Neural crest cell (in vitro differentiated cells): ENCODE data around the gene GALNT18. TPM values are rescaled to one million over a fixed set of nuclear protein-coding genes. Genes with fewer than 3 reads are reported as not detected.

Source experiments
- DNase-seq: peaks from one replicate; pipeline ENCODE4 v3.0.0; 2021; ENCODE audit warnings: low read depth, mixed read lengths, low spot score
- H3K27ac Mint-ChIP-seq: one replicate; pipeline ENCODE4 v1.8.0; 2021; ENCODE audit warnings: mild to moderate bottlenecking, mixed read lengths; ENCODE audit not compliant: unreplicated experiment
- H3K27me3 Mint-ChIP-seq: 2 replicates; pipeline ENCODE4 v1.8.0; 2021; ENCODE audit warnings: low read depth, mild to moderate bottlenecking, mixed read lengths
- H3K36me3 Mint-ChIP-seq: 2 replicates; pipeline ENCODE4 v1.8.0; 2021; ENCODE audit warnings: low read depth, mild to moderate bottlenecking, mixed read lengths
- H3K4me1 Mint-ChIP-seq: 2 replicates; pipeline ENCODE4 v1.8.0; 2021; ENCODE audit warnings: mixed read lengths
- H3K4me3 Mint-ChIP-seq: one replicate; pipeline ENCODE4 v1.8.0; 2021; ENCODE audit warnings: mild to moderate bottlenecking, mixed read lengths
- H3K9me3 Mint-ChIP-seq: 2 replicates; pipeline ENCODE4 v1.8.0; 2021; ENCODE audit warnings: mixed read lengths
- total RNA-seq: library from RNA; stranded (reverse); gene quantifications from 2 replicates; pipeline ENCODE4 v1.2.1, GENCODE V29; 2021
- TF ChIP-seq, protein P1 (sequence below): fragments of 200-600 bp; sonication (generic); conservative IDR thresholded peaks from 2 replicates; pipeline ENCODE4 v1.5.0; 2021; ENCODE audit warnings: antibody characterized with exemption, mild to moderate bottlenecking

The GALNT18 gene
- total RNA-seq, 1 donor from 2014 or later = 2.8 TPM

DNA sequence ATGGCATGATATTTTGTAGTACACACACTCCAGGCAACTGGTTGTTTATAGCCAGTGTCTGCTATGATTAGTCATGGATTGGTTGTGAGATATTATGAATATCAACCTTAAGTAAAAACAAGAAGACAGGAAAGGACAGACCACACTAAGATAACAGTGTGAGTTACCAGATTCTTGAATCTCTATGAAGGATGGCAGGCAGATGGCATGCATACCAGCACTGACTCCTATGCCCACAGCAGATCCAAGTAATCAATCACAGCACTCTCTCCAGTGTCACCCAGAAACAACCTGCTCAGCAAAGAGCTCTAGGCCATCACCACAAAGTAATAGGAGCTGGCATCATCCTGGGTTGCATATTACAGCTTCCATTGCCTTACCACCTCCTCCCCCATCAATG lies 116.6 kb downstream of the GALNT18 start:
- Mint-ChIP-seq H3K4me1 (peaks cover 20% of the 10 kb centered on the region), H3K27me3 (no peaks in the 10 kb centered on the region), H3K4me3 (no peak overlapping the region), H3K9me3 (no peaks in the 10 kb centered on the region), H3K27ac (no peak overlapping the region), H3K36me3 (no peaks in the 10 kb centered on the region)
- no peak for DNase-seq
- TF ChIP-seq, protein P1, sequence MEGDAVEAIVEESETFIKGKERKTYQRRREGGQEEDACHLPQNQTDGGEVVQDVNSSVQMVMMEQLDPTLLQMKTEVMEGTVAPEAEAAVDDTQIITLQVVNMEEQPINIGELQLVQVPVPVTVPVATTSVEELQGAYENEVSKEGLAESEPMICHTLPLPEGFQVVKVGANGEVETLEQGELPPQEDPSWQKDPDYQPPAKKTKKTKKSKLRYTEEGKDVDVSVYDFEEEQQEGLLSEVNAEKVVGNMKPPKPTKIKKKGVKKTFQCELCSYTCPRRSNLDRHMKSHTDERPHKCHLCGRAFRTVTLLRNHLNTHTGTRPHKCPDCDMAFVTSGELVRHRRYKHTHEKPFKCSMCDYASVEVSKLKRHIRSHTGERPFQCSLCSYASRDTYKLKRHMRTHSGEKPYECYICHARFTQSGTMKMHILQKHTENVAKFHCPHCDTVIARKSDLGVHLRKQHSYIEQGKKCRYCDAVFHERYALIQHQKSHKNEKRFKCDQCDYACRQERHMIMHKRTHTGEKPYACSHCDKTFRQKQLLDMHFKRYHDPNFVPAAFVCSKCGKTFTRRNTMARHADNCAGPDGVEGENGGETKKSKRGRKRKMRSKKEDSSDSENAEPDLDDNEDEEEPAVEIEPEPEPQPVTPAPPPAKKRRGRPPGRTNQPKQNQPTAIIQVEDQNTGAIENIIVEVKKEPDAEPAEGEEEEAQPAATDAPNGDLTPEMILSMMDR = no peak

DNA sequence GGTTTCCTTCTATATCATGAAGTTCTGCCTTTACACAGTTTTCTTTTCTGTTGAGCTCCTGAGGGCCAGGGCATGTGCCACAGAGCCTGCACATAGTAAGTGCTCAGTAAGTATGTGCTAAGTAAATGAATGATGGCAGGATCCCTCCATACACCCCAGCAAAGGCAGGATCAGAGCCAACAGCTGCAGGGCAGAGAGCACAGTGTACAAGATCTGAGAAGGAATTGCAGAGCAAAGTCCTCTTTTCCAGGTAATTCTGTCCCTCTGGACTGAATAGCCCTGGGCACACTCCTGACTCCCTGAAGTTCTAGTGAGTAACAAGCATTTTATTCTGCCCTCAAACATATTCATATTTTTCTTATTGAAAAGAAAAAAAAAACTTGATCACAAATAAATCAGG lies 117.7 kb downstream of the GALNT18 start:
- H3K4me1 Mint-ChIP-seq = peaks cover 15% of the 10 kb centered on the region
- TF ChIP-seq, protein P1 = no peak
- H3K27me3 Mint-ChIP-seq = no peaks in the 10 kb centered on the region
- no peak overlapping the region for H3K4me3 Mint-ChIP-seq
- no peak overlapping the region for H3K27ac Mint-ChIP-seq
- DNase-seq = no peak
- no peaks in the 10 kb centered on the region for H3K9me3 Mint-ChIP-seq
- H3K36me3 Mint-ChIP-seq = no peaks in the 10 kb centered on the region

DNA sequence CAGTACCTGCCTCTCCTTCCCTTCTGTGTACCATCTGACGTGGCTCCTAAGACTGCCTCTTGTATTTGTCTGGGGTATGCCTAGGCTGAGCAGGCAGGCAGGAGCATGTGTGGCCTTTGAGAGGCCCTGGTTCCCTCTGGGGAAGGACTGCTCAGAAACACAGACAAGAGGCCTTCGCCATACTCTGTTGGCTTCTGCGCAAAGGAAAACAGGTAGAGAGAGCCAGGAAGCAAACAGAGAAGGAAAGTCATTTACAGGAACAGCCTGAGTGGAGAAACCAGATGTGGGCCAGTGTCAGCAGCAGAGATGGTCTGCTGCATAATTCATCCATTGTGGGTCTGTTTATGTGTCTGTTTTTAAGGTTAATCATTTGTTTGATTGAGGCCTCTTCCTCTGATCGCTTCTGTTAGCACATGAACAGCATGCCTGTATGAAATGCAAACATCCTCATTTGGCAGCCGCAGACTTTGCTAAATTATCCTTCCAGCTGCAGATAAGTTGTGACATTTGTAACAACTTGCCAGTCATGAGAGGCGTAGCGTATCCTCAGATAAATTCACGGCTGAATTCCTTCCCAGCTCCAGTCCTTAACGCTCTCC lies 119.4 kb downstream of the GALNT18 start:
- H3K4me3 Mint-ChIP-seq = no peak overlapping the region
- H3K27me3 Mint-ChIP-seq = no peaks in the 10 kb centered on the region
- H3K27ac Mint-ChIP-seq = no peak overlapping the region
- no peaks in the 10 kb centered on the region for H3K36me3 Mint-ChIP-seq
- H3K4me1 Mint-ChIP-seq = peaks cover 11% of the 10 kb centered on the region
- TF ChIP-seq, protein P1 = no peak
- no peaks in the 10 kb centered on the region for H3K9me3 Mint-ChIP-seq
- no peak for DNase-seq

DNA sequence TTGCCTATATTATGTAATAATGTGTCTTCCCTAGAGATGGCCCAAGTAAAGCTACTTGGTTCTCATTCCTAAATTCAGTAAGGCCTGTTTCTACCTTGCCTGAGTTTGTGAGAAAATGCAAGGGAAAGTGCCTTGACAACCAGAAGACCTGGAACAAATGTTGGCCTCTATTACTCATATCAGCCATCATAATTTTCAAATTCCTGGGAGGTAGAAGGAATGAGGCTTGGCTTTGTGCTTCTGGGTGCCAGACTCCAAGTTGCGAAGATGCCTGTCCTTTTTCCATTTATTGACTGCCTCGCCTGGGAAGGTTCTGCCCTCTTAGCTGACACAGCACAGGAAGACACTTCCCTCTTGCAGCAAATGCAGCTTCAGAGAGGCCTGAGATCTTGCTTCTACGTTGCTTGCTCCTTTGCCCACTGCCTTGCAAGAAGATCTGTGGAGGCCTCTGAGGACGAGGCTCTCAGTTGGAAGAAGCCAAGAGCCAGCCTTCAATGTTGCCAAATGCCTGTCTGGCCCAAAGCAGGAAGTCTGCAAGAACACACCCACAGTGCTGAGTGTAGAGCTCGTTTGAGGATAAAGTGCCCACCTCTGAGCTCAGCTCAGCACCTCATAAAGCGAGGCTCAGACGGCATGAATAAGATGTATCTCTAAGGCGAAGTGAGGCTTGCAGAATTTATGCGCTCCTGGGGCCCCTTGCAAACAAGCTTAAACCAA lies 120.1 kb downstream of the GALNT18 start:
- Mint-ChIP-seq H3K4me3 (no peak overlapping the region), H3K4me1 (peaks cover 11% of the 10 kb centered on the region), H3K36me3 (no peaks in the 10 kb centered on the region), H3K27me3 (no peaks in the 10 kb centered on the region), H3K9me3 (no peaks in the 10 kb centered on the region), H3K27ac (no peak overlapping the region)
- DNase-seq = no peak
- TF ChIP-seq, protein P1 = no peak

DNA sequence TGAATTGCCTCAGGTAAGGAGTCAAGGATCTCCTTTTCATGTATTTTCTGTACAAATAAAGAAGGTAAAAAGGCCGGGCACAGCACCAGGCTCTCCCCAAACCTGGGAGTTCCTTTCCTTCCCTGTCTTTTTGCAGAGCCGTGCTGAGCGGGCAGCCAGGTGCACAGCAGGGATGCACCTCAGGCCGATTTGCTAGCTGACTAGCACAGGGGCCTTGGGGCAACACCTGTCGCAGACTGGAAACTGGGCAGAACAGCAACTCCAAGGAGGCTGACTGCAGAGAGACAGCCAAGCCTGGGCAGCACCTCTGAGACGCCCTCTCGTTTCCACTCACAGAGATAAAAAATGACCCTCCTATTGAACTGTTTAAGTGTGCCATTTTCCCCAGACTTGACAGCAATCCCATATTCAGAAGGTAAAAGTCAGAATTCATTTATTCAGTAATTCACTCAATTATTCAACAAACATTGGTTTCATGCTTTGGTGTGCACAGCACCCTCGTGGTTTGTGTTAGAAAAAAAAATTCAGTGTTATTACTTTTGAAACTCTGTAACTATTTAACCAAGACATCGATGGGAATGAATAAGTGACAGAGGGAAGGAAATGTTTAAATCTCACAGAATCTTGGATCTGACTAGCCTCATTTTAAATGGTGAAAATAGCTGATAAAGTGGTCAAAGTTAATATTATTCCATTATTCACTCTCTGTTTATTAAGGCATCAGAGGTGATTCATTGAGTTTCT lies 120.9 kb downstream of the GALNT18 start:
- DNase-seq = no peak
- TF ChIP-seq, protein P1 = no peak
- Mint-ChIP-seq H3K36me3 (no peaks in the 10 kb centered on the region), H3K9me3 (no peaks in the 10 kb centered on the region), H3K4me1 (peaks cover 11% of the 10 kb centered on the region), H3K4me3 (no peak overlapping the region), H3K27ac (no peak overlapping the region), H3K27me3 (no peaks in the 10 kb centered on the region)
